ENCODE data around the gene BASP1.
A peak's percentile ranks its signal among the peaks of the same experiment; 100 is the strongest.

Gene BASP1

DNA sequence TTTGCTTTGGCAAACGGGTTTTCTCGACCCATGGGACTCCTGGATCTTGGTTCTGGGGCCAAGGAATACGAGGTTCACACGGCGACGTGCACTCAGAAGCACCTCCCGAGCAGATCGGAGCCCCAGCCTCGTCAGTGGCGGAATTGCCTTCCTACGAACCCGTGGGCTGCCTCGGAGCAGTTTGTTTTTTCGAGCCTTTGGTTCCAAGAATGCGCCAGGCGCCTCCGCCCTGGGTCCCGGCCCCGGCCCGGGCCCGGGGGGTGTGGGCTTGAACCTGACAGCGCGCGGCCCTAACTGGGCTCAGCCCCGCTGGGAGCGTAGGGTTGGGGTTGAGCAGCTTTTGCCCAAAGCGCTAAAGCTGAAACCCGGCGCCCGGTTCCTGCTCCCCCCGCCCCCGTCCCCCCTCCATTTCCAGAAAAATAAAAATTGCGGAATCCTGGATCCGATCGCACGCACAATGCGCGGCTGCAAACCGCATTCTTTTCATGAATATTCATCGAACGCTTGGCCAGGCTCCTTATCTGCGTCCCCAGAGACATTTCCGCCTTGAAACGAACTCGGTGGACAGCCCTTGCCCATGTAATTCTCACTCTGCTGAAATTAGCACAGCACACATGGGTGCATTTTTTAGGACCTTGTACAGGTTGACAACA lies 1.0 kb downstream of the BASP1 start:
- H3K27me3 Mint-ChIP-seq (ENCODE audit: low read depth, poor library complexity), result peaks cover 11% of the 10 kb centered on the region
- DNase-seq, result peak; percentile 45
- H3K4me3 Mint-ChIP-seq, result peak overlapping the region; percentile 95
- peak overlapping the region; percentile 92 for H3K27ac Mint-ChIP-seq
- H3K4me1 Mint-ChIP-seq, result peaks cover 43% of the 10 kb centered on the region
- H3K36me3 Mint-ChIP-seq (ENCODE audit: low read depth), result peaks cover 23% of the 10 kb centered on the region
- TF ChIP-seq, protein P1, sequence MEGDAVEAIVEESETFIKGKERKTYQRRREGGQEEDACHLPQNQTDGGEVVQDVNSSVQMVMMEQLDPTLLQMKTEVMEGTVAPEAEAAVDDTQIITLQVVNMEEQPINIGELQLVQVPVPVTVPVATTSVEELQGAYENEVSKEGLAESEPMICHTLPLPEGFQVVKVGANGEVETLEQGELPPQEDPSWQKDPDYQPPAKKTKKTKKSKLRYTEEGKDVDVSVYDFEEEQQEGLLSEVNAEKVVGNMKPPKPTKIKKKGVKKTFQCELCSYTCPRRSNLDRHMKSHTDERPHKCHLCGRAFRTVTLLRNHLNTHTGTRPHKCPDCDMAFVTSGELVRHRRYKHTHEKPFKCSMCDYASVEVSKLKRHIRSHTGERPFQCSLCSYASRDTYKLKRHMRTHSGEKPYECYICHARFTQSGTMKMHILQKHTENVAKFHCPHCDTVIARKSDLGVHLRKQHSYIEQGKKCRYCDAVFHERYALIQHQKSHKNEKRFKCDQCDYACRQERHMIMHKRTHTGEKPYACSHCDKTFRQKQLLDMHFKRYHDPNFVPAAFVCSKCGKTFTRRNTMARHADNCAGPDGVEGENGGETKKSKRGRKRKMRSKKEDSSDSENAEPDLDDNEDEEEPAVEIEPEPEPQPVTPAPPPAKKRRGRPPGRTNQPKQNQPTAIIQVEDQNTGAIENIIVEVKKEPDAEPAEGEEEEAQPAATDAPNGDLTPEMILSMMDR (IDR thresholded peaks at IDR 0.05), result no peak
- H3K9me3 Mint-ChIP-seq, result no peaks in the 10 kb centered on the region

DNA sequence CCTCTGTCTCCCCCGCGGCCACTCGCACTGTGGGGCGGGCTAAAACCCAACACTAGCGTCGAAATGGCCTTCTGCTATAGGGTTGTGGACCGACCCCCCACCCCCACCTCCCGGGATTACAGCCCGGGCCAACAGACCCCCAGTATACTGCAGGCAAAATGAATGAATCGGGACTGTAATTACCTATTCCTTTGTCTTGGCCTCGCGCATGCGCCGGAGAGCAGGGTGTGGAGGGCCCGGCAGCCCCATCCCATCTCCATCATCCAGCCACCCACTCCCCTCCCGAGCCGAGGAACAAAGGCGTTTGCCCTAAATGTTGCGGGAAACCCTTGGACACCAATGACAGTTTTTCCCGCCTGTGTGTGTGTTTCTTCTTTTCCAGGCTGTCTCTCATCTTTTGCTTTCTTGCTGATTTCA lies 1.6 kb downstream of the BASP1 start:
- peak; percentile 69 for DNase-seq
- H3K27me3 Mint-ChIP-seq (ENCODE audit: low read depth, poor library complexity), result peaks cover 8% of the 10 kb centered on the region
- H3K36me3 Mint-ChIP-seq (ENCODE audit: low read depth), result peaks cover 29% of the 10 kb centered on the region
- TF ChIP-seq, protein P1 (IDR thresholded peaks at IDR 0.05), result no peak
- peaks cover 47% of the 10 kb centered on the region for H3K4me1 Mint-ChIP-seq
- peak overlapping the region; percentile 95 for H3K4me3 Mint-ChIP-seq
- H3K9me3 Mint-ChIP-seq, result no peaks in the 10 kb centered on the region
- peak overlapping the region; percentile 92 for H3K27ac Mint-ChIP-seq

DNA sequence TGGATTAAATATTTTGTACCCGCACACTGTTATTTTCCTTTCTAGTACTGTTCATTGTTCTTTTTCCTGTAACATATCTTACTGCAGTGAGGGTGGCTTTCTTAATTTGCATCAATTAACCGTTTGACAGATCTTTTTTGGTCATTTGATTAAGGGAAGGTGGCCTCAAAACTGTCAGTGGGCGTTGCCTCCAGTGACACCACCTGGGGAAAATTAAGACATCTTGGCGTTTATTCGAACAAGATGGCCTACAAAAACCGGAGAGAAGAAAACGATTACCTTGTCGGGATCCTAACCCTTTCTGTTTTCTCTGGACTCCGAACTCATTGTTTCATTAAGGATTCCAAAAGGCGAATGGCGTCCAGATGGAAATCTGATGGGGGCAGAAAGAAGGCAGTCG lies 2.0 kb downstream of the BASP1 start:
- peak overlapping the region; percentile 95 for H3K4me3 Mint-ChIP-seq
- peak overlapping the region; percentile 92 for H3K27ac Mint-ChIP-seq
- no peak for DNase-seq
- no peaks in the 10 kb centered on the region for H3K9me3 Mint-ChIP-seq
- TF ChIP-seq, protein P1 (IDR thresholded peaks at IDR 0.05), result no peak
- H3K36me3 Mint-ChIP-seq (ENCODE audit: low read depth), result peaks cover 33% of the 10 kb centered on the region
- H3K4me1 Mint-ChIP-seq, result peaks cover 51% of the 10 kb centered on the region
- H3K27me3 Mint-ChIP-seq (ENCODE audit: low read depth, poor library complexity), result peaks cover 8% of the 10 kb centered on the region

- Mint-ChIP-seq H3K4me3 (peak overlapping the region; percentile 95), H3K27ac (no peak overlapping the region), H3K36me3 (ENCODE audit: low read depth) (peaks cover 37% of the 10 kb centered on the region), H3K9me3 (no peaks in the 10 kb centered on the region), H3K4me1 (peaks cover 55% of the 10 kb centered on the region), H3K27me3 (ENCODE audit: low read depth, poor library complexity) (peaks cover 8% of the 10 kb centered on the region)
- TF ChIP-seq, protein P1 (IDR thresholded peaks at IDR 0.05), result no peak
- no peak for DNase-seq
Observed at GRCh38 chr5:17219992-17220391, 2.6 kb downstream of the BASP1 start.

DNA sequence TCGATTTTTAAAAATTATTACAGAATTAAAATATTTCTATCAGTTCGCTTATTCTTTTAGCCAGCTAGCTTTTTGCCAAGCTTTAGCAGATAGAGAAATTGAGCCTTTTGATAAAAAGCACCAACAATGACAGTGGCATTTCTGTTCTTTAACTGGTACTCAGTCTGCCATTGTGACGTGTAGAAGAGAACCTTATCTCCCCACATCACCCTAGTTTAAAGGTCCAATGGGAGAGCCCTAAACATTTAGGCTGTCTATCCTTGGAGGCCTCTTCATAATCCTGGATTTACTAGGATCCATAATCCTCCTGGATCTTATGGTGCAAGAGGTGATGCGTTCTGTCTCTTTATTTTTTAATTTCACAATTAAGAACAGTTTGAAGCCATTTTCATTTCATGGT lies 3.0 kb downstream of the BASP1 start:
- Mint-ChIP-seq H3K4me1 (peaks cover 55% of the 10 kb centered on the region), H3K36me3 (ENCODE audit: low read depth) (peaks cover 42% of the 10 kb centered on the region), H3K27ac (no peak overlapping the region), H3K9me3 (no peaks in the 10 kb centered on the region), H3K27me3 (ENCODE audit: low read depth, poor library complexity) (peaks cover 6% of the 10 kb centered on the region), H3K4me3 (peak overlapping the region; percentile 95)
- DNase-seq, result no peak
- TF ChIP-seq, protein P1 (IDR thresholded peaks at IDR 0.05), result no peak

All from nephron progenitor cell (in vitro differentiated cells).